HG03460 (cell line): ENCODE results near the gene JMJD8.
"Not testable (repeated sequence)": the region's sequence is repeated elsewhere in the genome, so short reads cannot be mapped to it uniquely, and the experiment has no call there.

ENCODE experiments used
- ATAC-seq: cut with Tn5 transposase; IDR thresholded peaks from one replicate; pipeline ENCODE4 v1.9.1; 2021; ENCODE audit not compliant: unreplicated experiment

JMJD8 gene

DNA sequence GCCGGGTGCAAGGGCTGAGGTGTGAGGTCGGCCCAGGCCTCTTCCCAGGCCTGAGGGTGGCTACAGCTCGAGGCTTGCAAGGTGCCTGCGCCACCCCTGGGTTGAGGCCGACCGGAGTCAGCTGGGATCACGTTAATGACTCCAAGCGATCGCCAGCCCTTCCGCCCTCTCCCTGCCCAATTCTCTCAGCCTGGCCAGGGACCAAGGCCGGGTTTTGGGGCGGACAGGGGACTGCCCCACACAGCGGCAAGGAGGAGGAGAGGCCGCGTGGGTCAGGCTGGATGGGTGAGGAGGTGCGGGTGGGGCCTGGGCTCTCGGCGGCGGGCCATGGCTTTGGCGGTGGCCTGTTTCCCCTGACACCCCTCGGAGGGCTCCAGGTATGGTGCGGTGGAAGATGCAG, 9.2 kb upstream of the JMJD8 start:
- ATAC-seq, result no peak

DNA sequence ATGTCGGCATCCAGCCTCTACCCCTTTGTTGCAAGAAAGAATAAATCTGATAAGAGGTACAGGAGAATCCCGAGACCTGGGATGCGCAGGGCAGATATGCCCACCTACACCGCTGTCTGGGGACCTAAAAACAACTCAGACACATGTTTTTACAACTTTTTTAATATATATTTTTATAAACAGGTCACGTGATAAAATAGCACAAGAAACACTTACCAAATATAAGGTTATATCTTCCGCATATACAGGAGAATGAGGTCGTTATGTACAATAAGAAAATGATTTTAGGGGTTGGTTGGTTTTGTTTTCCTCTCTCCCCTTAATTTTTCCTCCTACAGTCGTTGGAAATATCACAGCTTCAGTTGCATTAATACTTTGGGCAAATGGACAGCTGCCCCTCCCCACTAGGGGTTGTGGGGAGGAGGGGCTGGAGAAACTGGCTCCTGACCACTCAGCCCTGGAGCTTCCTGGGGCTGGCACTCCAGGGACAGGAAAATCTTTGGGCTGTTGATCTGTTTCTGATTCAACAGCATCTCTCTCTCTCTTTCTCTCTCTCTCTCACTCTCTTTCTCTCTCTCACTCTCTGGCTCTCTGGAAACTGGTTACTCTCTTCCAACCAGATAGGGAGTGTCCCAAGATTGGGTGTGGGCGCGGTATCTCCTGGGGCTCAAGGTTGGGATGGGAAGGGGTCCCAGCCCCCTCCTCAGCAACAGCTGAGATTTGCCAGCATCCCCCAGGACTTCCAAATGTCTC, 8.4 kb upstream of the JMJD8 start:
- no peak for ATAC-seq

DNA sequence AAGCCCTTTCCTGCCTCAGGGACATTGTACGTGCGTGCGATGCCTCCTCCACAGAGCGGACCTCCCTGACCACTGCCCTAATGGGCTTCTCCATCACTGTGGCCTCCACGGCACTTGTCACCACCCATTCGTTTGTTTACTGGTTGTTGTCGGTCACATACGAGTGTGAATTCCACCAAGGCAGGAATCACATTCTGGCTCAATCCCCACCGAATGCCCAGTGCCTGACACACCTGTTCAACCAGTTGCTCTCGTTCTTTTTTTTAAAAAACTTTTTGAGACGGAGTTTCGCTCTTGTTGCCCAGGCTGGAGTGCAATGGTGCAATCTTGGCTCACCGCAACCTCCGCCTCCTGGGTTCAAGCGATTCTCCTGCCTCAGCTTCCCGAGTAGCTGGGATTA, 7.1 kb upstream of the JMJD8 start:
- ATAC-seq, result not testable (repeated sequence)

DNA sequence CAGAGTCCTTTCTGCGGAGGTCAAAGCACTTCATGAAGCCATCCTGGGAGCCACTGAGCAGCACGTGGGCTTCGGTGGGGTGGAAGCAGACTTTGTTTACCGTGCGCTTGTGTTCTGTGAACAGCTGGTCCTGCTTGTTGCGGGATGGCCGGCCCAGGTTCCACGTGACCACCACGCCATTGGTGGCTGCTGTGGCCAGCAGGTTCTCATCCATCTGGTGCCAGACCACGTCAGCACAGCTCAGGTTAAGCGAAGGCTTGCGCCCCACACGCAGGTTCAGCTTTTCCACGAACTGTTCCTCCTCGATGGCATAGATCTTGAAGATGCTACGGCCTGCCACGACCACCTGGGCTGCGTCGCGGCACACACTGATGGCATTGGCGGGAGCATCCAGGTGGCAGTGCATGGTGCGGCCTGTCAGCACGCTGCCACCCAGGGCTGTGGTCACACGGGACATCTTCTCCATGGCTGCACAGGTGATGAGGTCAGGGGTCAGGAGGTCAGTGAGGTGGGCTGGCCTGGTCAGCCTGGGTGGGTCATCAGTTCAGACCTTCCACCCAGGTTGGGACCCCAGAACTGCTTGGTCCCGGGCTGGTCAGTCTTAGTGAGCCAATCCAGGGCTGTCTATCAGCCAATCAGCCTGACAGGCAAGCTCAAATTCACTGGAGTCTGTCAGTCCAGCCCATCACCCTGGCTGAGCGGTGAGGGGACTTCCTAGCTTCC, 5.2 kb upstream of the JMJD8 start:
- no peak for ATAC-seq

DNA sequence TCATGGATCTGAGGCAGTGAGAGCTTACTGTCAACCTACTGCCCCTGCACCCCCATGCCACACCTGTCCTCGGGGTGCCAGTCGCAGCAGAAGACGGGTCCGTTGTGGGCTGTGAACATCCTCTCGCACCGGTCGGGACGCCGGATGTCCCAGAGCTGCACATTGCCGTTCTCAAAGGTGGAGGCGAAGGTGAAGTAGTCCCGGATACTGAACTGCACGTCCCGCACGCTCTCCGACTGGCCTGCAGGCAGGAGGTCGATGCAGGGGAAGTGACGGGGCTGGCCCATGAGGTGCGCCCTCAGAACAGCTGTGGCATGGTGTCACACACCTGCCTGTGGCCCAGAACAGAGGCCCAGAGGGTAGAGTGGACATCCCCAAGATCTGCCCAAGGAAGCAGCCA, 3.4 kb upstream of the JMJD8 start:
- ATAC-seq, result no peak

DNA sequence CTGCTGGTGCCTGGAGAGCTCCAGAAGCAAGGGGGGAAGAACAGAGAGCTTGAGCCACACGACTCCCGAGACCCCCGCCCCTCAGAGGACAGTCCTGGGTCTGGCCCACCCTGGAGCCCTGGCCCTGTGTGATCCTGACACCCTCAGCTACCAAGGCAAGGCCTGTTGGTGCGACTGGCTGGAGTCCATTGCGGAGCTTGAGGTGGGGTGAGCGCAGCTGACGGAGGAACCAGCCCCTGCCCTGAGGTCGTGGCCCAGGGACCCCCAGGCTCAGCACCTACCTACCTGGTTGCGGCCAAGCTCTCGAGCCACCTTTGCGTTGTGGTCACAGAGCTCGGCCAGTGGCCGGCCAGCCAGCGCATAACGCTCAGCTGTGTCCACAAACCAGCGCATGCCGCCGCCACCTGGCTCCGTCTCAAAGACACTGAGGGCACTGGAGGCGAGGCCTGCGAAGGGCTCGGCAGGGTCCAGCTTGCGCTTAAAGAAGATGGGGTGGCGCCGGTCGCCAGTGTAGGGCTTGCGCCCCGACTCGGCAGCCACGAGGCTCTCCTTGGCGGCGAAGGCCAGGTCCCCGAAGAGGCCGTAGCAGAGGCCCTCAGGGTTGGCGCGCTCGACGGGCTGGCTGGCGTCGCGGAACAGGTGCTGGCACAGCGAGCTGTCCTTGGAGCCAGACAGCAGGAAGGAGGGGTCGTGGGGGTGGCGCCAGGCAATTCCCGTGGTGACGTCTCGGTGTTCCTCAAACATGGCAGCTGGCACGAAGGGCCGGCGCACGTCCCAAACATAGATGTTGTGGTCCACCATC, 2.5 kb upstream of the JMJD8 start:
- ATAC-seq, result no peak

DNA sequence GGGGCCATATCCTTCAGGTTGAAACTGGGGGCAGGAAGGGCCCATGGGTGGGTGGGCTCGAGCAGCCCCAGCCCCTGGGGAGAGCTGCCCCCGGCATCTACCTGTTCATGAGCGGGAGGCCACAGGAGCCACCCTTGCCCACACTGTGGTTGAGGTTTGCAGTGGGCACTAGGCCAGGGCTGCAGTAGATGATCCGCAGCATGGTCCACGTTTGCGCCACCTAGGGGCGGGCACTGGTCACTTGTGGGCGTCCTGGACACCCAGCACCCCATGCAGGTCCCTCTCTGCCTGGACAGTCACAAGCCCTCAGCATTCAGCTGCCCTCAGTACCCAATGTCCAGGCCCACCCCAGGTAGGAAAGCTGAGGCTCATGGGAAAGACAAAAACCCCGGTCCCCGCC, 1.8 kb upstream of the JMJD8 start:
- ATAC-seq, result no peak

DNA sequence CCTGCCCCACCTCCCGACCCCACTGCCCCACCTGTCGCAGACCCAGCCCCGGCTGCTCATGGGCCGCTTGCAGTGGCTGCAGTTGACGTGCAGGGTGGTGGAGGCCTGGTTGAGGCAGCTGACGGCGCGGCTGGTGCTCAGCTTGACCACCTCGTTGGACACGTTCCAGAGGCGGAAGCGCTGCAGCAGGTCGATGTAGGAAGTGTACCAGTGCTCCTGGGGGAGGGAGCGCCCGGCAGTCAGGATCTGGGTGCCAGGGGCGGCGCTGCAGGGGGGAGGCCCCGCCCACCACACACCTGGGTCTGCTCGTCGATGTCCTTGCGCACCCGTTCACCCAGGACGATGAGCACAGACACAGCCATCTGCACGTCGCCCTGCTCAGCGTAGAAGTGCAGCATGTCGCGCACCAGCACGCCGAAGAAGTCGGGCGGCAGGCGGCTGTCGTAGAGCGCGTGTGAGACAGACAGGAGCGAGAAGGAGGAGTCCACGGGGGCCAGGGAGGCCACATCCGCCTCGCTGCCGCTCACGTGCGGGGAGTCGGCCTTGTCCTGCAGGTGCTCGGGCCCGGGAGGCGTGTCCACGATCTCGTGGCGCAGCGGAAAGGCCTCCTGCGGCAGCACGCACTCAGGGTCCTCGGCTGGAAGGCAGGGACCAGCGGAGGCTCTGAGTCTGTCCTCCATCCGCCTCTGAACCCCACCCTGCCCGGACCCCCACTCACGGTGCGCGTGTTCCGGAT, 995 bp upstream of the JMJD8 start:
- ATAC-seq, result no peak

DNA sequence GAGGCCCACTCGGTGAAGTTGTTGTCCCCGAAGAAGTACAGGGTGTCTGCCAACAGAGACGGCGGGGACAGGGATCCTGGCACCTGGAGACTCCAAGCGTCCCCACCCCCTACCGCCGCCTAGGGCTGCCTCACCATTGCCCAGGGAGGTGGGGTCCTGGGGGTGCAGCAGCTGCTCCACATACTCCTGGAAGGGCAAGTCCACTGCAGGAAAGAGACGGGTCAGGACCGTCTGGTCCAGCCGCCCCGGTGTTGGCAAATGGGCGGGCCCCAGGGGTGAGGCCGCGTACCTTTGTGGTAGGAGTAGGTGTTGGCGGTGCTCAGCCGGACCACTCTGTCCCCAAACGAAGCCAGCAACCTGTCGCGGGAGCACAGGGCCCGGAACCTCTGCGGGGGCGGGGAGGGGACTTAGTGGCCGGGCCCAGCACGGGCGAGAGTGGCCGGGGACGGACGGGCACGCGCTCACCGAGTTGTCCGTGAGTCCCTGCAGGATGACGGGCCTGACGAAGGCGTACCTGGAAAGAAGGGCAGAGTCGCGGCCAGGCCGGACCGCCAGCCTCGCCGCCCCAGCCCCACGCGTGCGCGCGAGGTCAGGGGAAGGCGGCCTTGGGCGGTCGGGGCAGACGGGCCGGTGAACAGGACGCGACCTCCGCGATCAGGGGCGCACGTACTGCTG, 601 bp downstream of the JMJD8 start:
- ATAC-seq, result no peak

DNA sequence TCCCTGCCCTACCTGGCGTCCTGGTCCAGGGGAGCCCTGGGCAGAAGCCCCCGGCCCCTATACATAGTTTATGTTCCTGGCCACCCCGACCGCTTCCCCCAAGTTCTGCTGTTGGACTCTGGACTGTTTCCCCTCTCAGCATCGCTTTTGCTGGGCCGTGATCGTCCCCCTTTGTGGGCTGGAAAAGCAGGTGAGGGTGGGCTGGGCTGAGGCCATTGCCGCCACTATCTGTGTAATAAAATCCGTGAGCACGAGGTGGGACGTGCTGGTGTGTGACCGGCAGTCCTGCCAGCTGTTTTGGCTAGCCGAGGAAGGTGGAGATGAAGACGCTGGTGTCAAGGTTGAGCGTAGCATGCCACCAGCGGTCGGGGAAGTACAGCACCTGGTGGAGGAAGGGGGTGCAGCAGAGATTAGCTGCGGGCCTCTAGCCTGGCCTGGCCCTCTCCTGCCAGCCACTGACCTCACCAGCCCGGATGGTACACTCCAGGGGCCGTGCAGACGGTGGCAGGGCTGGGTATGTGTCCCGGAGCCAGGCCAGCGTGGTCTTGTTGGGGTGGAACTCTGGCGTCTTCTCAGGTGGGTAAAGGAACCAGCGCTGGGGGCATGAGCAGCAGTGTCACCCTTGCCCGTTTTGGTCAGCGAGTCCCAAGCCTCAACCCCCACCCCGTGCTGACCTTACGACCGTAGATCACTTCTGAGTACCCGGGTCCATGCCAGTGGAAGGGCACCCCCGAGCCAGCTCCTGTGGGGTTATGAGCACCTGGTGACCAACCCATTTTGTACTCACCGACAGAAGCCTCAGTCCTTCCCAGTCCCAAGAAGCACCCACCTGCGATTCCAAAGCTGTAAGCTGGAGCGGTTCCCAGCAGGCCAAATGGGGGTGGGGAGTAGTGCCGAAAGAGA, 1.4 kb downstream of the JMJD8 start:
- ATAC-seq, result no peak

DNA sequence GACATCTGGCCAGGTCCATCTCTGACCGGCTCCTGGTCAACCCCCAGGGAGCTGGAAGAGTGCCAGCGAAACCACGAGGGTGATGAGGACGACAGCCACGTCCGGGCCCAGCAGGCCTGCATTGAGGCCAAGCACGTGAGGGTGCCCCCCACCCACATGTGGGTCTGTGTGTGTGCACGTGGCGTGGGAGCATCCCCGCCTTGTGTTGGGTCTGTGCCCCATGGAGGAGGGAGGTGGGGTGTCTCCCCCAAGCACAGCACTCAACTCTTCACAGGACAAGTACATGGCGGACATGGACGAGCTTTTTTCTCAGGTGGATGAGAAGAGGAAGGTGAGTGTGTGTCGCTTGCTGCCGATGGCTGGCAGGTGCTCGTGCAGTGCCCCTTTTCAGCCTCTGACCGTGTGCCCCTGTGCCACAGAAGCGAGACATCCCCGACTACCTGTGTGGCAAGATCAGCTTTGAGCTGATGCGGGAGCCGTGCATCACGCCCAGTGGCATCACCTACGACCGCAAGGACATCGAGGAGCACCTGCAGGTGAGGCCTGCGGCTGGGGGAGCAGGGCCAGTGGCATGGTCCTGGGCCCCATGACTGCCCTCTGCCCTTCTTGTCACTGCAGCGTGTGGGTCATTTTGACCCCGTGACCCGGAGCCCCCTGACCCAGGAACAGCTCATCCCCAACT, 2.2 kb downstream of the JMJD8 start:
- ATAC-seq, result no peak

DNA sequence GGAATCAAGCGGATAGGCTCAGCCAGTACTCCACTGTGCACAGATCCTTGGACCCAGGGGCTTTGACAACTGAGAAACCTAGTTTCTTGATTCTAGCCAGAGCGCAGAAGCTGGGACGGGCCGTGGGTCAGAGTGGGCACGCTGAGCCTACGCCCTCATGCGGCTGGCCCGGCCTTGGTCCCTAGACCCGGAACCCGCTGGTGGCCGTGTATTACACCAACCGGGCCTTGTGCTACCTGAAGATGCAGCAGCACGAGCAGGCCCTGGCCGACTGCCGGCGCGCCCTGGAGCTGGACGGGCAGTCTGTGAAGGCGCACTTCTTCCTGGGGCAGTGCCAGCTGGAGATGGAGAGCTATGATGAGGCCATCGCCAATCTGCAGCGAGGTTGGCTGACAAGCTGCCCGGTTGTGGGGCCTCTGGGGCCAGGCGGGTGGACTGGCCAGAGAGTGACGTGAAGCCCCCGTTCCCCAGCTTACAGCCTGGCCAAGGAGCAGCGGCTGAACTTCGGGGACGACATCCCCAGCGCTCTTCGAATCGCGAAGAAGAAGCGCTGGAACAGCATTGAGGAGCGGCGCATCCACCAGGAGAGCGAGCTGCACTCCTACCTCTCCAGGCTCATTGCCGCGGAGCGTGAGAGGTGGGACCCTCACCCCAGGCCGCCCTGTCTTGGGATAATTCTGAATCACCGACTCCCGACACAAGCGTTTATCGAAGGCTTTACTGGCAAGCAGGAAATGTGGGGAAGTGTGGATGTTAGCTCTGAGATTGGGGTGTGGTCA, 3.0 kb downstream of the JMJD8 start:
- no peak for ATAC-seq

DNA sequence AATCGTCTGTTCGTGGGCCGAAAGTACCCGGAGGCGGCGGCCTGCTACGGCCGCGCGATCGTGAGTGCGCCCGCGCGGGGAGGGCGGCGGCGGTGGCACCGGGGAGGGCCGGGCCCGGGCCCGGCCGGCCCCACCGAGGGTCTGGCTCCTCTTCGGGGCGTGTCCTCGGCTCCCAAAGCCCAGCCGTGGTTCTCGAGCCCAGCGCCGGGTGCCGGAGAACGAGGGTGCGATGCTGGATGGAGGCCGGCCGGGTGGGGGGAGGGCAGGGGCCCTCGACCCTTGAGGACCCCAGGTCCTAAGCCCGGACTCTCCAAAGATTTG, 3.5 kb downstream of the JMJD8 start:
- no peak for ATAC-seq

DNA sequence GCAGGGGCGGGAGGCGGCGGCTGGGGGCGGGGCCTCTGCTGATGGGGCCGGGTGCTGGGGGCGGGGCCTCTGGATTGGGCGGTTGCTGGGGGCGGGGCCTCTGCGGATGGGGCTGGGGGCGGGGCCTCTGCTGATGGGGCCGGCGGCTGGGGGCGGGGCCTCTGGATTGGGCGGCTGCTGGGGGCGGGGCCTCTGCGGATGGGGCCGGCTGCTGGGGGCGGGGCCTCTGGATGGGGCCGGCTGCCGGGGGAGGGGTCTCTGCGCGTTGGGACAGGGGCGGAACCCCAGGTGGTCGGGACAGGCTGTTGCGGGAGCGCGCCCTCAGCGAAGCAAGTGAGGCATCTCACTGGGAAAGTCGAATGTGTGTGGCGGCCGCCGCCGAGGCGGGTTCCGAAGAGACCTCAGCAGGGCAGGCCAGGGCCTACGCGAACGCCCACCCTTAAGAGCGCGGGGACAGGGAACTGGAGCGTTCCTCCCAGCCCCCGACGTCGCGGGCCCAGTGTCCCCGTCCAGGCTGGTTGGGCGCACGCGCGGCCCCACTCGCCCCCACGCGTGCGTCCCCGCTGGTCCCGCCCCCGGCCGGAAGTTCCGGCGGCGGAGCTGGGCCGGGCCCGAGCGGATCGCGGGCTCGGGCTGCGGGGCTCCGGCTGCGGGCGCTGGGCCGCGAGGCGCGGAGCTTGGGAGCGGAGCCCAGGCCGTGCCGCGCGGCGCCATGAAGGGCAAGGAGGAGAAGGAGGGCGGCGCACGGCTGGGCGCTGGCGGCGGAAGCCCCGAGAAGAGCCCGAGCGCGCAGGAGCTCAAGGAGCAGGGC, 4.1 kb downstream of the JMJD8 start, which contains the start of gene STUB1:
Gene STUB1 (plus strand): TSS at position 597 of the 811 bp plus-strand sequence. CDS start 116 bp downstream, at position 713.
- ATAC-seq, result no peak

DNA sequence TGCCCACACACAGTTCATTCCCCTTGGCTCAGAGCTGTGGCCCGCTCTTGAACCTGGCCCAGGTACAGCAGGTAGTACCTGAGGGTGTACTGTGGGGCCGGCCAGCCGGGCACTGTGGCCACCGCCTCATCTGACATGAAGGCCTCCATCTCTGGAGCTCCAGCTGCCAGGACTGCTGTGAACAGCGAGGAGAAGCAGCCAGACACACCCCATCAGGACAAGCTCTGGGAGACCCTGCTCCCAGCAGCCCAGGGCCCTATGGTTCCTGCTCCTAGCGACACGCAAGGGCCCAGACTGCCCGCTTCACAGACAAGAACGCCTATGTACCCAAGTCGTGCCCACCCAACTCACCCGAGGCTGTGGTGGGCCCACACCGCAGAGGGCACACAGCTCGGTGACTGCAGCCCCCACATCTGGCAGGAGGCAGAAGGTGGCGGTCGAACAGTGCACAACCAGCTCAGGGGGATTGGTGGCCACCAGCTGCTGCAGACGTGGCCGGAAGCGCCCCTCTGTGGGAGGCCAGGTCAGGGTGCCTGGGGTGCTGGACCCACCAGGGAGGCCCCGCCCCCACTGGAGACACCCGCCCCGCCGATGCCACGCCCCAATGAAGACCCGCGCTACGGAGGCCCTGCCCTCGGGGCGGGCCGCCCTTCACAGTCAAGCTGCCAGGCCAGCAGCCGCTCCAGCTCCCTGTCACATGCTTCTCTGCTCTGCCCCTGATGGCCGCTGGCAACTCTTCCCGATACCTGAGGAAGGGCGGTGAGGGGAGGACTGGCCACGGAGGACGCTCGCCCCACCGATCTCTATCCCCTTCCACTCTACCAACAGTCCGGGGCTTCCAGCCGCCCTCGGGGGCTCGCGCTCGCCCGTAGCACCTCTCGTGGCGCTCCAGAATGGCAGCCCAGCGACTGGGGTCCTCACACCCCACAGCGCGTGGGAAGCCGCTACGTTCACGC, 5.0 kb downstream of the JMJD8 start:
- ATAC-seq, result no peak

DNA sequence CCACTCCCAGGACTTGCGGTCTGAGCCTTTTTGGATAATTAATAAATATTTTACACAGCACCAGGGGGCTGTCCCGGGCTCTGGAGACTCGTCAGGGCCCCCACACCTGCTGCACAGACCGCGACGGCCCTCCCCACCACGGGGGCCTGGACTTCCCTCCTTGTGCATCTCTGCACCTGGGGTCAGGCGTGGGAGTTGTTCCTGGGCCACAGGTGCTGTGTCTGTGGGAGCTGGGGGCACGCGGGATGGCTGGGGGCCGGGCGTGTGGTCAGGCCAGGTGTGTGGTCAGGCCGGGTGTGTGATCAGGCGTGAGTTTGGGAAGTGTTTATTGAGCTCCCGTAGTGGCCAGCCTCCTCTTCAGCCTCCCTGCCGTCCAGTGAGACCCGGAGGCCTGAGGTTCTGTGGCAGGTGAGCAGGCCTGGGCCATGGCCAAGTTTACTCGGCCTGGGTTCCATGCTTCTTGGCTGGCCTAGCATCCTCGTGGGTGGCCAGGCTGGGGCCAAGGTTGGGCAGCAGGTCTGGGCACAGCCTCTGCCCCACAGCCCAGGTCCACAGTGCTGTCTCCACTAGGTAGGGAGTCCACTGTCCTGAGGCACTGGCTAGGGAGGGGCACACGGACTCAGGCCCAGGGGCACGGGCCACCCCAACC, 5.8 kb downstream of the JMJD8 start:
- ATAC-seq, result no peak
